22Rv1 (cell line): ENCODE data around the gene RIC1.
A peak's percentile ranks its signal among the peaks of the same experiment; 100 is the strongest.
"Not testable (repeated sequence)": the region's sequence is repeated elsewhere in the genome, so short reads cannot be mapped to it uniquely, and the experiment has no call there.

Source experiments
- H3K27ac ChIP-seq: fragments of 450-650 bp; 2 replicates; pipeline ENCODE4 v1.5.1; 2017
- CTCF ChIP-seq: fragments of 450-650 bp; IDR thresholded peaks from 2 replicates; pipeline ENCODE4 v1.5.1; 2017; ENCODE audit warnings: mild to moderate bottlenecking
- ZFX ChIP-seq: fragments of 450-650 bp; IDR thresholded peaks from 2 replicates; pipeline ENCODE4 v1.6.1; 2017; ENCODE audit warnings: antibody characterized with exemption, borderline replicate concordance

RIC1 gene

GRCh38 chr9:5793812-5794211, 164.9 kb downstream of the RIC1 start:
- TF ChIP-seq CTCF (no peak), ZFX (no peak)
- H3K27ac ChIP-seq, result no peak overlapping the region

DNA sequence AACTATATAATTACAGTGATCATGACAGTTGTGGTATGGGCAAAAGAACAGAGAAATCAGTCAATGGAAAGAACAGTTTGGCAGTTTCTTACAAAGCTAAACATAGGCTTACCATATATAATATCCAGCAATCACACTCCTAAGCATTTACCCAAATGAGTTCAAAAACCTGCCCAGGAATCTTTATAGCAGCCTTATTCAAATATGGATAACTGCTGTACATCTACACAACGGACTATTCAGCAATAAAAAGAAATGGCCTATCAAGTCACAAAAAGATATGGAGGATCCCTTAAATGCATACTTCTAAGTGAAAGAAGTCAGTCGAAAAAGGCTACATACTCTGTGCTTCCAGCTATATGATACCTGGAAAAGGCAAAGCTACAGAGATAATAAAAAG, 167.4 kb downstream of the RIC1 start:
- H3K27ac ChIP-seq, result no peak overlapping the region
- TF ChIP-seq CTCF (no peak), ZFX (no peak)

GRCh38 chr9:5798581-5798980, 169.7 kb downstream of the RIC1 start:
- TF ChIP-seq ZFX (no peak), CTCF (no peak)
- H3K27ac ChIP-seq, result no peak overlapping the region

DNA sequence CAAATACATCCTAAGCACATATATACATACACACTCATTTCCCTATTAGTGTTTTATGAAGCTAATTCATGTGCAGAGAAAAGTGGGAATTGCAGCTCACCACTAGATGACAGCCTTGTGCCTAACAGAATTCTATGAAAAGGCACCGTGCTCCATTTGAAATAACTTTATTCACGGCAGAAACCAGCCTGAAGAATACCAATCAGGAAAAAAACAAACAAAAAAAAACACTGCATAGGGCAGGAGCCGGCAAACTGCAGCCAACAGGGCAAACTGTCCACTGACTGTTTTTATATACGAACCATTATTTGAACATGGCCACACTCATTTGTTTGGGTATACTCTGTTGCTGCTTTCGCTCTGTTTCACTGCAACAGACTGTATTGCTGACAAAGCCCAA, 170.4 kb downstream of the RIC1 start:
- TF ChIP-seq ZFX (no peak), CTCF (peak; percentile 69)
- no peak overlapping the region for H3K27ac ChIP-seq

GRCh38 chr9:5800378-5800777, 171.5 kb downstream of the RIC1 start:
- not testable (repeated sequence) for H3K27ac ChIP-seq

GRCh38 chr9:5800969-5801738, 172.2 kb downstream of the RIC1 start:
- no peak overlapping the region for H3K27ac ChIP-seq
- TF ChIP-seq ZFX (no peak), CTCF (no peak)

DNA sequence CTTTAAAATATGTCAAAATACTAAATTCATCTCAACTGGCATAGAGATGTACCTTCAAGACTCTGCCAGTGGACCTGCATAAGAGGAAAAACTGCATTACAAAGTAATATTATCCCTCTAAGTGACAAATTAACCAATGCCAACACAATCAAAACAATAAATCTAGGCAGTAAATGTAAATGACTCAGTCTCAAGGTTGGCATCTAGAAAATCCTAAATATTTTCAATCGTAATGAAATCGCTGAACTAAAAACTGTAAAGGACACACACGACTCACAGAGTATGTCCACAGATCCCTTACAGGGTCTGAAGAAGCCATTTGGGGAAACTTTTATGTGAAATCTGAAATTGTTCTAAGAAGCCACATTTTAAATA, 172.8 kb downstream of the RIC1 start:
- TF ChIP-seq CTCF, result no peak
- no peak for TF ChIP-seq ZFX
- no peak overlapping the region for H3K27ac ChIP-seq

- H3K27ac ChIP-seq, result no peak overlapping the region
- TF ChIP-seq ZFX (no peak), CTCF (no peak)
Measured at GRCh38 chr9:5805478-5805877, 176.6 kb downstream of the RIC1 start.
